ENCODE results near the gene PKHD1.

- no peak for TF ChIP-seq CTCF (IDR thresholded peaks at IDR 0.05; ENCODE audit: low read length)
- no peak for TF ChIP-seq EZH2 (IDR thresholded peaks at IDR 0.05; ENCODE audit: borderline replicate concordance, low read length)
These were observed 16.2 kb upstream of the PKHD1 start for GRCh38 chr6:52103623-52104022.

All from OCI-LY1 (cell line).